GM21360 (cell line): ENCODE measurements around the gene ABL1.
"Not testable (repeated sequence)": the region's sequence is repeated elsewhere in the genome, so short reads cannot be mapped to it uniquely, and the experiment has no call there.

Source experiments
- ATAC-seq: cut with Tn5 transposase; IDR thresholded peaks from one replicate; pipeline ENCODE4 v1.9.1; 2021; ENCODE audit warnings: mild to moderate bottlenecking, moderate library complexity; ENCODE audit not compliant: unreplicated experiment

ABL1 gene

GRCh38 chr9:130834371-130835336, at the start of gene ABL1:
Gene ABL1 (plus strand): TSS chr9:130835254. CDS start chr9:130835447, 193 bp downstream.
- peak; percentile 52 for ATAC-seq

GRCh38 chr9:130785940-130786508, 49.0 kb upstream of the ABL1 start:
- ATAC-seq: no peak

GRCh38 chr9:130786526-130786925, 48.5 kb upstream of the ABL1 start:
- ATAC-seq: no peak

GRCh38 chr9:130789747-130790672, 45.0 kb upstream of the ABL1 start:
- ATAC-seq: no peak

- ATAC-seq: no peak
Measured at GRCh38 chr9:130791303-130791894, 43.7 kb upstream of the ABL1 start.

- no peak for ATAC-seq
Measured at GRCh38 chr9:130793589-130793988, 41.5 kb upstream of the ABL1 start.

GRCh38 chr9:130794021-130794420, 41.0 kb upstream of the ABL1 start:
- ATAC-seq: not testable (repeated sequence)

GRCh38 chr9:130794423-130794822, 40.6 kb upstream of the ABL1 start:
- not testable (repeated sequence) for ATAC-seq

- no peak for ATAC-seq
Measured at GRCh38 chr9:130794923-130795495, 40.0 kb upstream of the ABL1 start.

GRCh38 chr9:130803116-130803515, 31.9 kb upstream of the ABL1 start:
- ATAC-seq: not testable (repeated sequence)

- ATAC-seq: no peak
Measured at GRCh38 chr9:130805510-130806326, 29.3 kb upstream of the ABL1 start.

- ATAC-seq: no peak
Measured at GRCh38 chr9:130806327-130806716, 28.7 kb upstream of the ABL1 start.

GRCh38 chr9:130810609-130811136, 24.4 kb upstream of the ABL1 start:
- ATAC-seq: no peak

GRCh38 chr9:130815242-130815808, 19.7 kb upstream of the ABL1 start:
- no peak for ATAC-seq

GRCh38 chr9:130817914-130818313, 17.1 kb upstream of the ABL1 start:
- no peak for ATAC-seq

- no peak for ATAC-seq
Measured at GRCh38 chr9:130820135-130820738, 14.8 kb upstream of the ABL1 start.

- ATAC-seq: no peak
Measured at GRCh38 chr9:130823435-130823834, 11.6 kb upstream of the ABL1 start.

- no peak for ATAC-seq
Measured at GRCh38 chr9:130824079-130824478, 11.0 kb upstream of the ABL1 start.
